ENCODE data around the gene ADORA1.

The ADORA1 gene

DNA sequence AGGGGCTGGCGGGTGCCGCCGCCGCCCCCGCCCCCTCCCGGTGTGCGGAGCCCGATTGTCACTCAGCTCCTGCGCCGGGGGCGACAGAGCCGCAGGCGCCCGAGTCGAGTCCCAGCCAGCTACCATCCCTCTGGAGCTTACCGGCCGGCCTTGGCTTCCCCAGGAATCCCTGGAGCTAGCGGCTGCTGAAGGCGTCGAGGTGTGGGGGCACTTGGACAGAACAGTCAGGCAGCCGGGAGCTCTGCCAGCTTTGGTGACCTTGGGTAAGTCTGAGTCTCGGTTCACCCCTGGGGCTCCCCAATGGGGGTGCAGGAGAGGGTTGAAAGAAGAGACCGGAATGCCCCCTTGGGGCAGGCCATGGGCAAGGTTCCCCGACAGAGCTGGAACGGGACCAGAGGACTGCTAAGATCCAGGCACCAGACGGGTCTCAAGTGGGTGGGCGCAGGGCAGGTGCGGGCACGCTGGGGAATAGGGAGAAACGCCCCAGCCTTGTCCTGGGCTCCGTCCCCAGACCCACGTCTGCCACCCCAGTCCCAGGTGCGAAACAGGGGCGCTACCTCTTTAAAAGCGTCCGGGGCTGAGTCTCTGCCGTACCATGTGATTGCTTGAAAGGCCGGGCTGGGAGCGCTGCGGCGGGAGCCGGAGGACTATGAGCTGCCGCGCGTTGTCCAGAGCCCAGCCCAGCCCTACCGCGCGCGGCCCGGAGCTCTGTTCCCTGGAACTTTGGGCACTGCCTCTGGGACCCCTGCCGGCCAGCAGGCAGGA, at the start of gene ADORA1:
Gene ADORA1 (plus strand): TSS at position 61 of the 765 bp plus-strand sequence. CDS start 1,116 bp downstream, outside the sequence.
- no peak within 1 kb of the TSS for H3K4me3 ChIP-seq (ENCODE audit: low read depth, low read length)
- TF ChIP-seq, protein P1, sequence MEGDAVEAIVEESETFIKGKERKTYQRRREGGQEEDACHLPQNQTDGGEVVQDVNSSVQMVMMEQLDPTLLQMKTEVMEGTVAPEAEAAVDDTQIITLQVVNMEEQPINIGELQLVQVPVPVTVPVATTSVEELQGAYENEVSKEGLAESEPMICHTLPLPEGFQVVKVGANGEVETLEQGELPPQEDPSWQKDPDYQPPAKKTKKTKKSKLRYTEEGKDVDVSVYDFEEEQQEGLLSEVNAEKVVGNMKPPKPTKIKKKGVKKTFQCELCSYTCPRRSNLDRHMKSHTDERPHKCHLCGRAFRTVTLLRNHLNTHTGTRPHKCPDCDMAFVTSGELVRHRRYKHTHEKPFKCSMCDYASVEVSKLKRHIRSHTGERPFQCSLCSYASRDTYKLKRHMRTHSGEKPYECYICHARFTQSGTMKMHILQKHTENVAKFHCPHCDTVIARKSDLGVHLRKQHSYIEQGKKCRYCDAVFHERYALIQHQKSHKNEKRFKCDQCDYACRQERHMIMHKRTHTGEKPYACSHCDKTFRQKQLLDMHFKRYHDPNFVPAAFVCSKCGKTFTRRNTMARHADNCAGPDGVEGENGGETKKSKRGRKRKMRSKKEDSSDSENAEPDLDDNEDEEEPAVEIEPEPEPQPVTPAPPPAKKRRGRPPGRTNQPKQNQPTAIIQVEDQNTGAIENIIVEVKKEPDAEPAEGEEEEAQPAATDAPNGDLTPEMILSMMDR (IDR thresholded peaks at IDR 0.05; ENCODE audit: low read depth, low read length), result no peak

DNA sequence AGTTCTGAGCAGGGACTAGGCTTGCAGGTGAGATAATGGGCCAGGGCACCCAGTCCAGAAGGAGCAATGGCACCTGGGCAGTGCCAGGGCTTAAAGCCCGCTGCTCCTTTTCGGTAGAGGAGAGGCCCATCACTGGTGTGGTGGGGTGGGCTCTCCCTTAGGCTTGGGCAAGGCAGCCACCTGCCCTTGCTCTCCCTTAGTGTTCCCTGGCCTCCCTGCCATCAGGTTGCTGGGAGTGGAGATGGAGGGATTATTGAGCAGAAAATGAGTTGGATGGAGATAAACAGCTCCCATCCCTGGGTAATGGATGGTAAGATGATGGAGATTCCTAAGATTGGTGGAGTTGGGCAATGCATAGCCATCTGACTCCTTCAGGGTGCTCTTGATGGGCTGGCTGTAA, 49.6 kb upstream of the ADORA1 start:
- no peak overlapping the region for H3K4me3 ChIP-seq (ENCODE audit: low read depth, low read length)
- TF ChIP-seq, protein P1 (IDR thresholded peaks at IDR 0.05; ENCODE audit: low read depth, low read length), result no peak

DNA sequence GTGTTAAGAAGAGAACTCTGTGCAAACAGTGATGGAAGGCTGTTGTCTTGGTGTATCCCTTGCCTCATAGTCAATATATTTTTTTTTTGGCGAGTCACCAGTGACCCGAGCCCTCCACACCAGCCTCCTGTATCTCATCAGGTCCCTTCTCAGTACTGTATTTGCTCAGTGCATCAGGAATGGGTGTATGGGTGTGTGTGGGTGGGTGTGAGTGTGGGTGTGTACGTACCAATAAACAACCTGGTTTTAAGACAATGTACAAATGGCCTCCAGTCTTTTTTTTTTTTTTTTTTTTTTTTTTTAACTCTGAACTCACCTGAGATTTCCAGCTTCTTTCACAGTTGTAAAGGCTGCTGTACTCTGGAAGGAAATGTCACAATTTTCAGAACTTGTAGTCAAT, 49.0 kb upstream of the ADORA1 start:
- no peak overlapping the region for H3K4me3 ChIP-seq (ENCODE audit: low read depth, low read length)

DNA sequence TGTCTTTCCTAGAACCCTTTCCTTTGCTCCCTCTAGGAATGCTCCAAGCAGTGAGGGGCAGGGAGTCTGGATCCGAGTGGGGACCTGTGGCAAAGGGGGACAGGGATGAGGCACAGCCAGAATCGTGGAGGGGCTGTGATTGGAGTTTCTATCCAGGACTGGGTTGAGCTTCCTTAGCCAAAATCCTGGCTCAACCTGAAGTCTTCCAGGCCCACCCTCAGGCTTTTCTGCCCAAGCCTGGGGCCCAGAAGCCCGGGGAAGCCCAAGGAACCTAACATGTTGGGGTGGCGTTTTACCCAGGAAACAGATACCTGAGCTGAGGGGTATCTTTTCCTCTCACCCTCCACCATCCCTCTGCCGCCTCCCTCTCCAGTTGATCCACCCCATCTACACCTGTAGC, 47.1 kb upstream of the ADORA1 start:
- TF ChIP-seq, protein P1 (IDR thresholded peaks at IDR 0.05; ENCODE audit: low read depth, low read length), result no peak
- no peak overlapping the region for H3K4me3 ChIP-seq (ENCODE audit: low read depth, low read length)

More for the DNA sequence above, 49.0 kb upstream of the ADORA1 start:
- TF ChIP-seq, protein P1 (IDR thresholded peaks at IDR 0.05; ENCODE audit: low read depth, low read length), result no peak

DNA sequence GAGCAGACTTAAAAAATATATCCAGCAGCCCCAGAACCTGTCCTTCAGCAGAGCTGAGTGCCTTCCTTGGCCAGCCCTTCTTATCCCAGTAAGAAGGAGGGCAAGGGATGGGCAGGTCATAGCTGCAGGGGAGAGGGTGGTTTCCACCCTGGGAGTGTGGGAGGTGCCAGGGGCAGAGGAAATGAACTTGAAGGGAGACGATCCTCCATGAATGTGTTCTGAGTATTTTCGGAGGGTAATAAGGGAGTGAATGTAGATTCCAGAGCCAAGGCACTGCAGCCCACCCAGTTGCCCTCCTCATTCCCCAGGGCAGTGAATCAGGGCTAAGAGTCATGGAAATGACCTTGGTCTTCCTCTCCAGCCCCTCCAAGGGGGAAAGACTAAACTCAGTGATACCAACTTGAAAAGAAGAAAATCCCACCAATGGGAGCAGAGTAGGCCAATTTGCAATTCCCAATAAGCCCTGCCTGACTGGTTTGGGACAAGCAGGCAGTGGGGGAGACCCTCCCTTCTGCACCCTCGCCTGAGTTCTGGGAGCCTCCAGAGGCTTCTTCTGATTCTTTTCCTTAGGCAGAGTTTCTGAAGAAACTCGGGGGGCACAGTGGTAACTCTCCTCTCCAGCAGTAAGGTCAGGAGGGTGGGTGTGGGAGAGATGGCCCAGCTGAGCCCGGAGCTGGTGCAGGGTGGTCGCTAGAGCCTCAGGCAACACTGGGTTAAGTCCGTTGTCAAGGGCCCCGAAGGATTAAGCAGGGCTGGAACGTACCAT, 45.9 kb upstream of the ADORA1 start:
- H3K4me3 ChIP-seq (ENCODE audit: low read depth, low read length), result no peak overlapping the region
- TF ChIP-seq, protein P1 (IDR thresholded peaks at IDR 0.05; ENCODE audit: low read depth, low read length), result no peak

DNA sequence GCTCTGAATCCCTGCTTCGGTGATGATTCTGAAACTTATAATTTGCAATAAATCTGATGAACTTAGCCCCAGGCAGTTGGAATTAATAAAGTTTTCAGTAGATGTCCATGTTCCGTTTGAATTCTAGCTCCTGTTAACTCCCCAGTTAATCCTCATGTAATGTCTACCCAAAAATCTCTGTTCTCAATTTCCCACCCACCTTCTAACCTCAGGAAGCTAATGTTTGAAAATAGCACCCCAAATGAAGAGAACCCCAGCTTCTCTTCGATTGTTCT, 45.4 kb upstream of the ADORA1 start:
- no peak overlapping the region for H3K4me3 ChIP-seq (ENCODE audit: low read depth, low read length)
- TF ChIP-seq, protein P1 (IDR thresholded peaks at IDR 0.05; ENCODE audit: low read depth, low read length), result no peak
